Lung (tissue), 12 donors: ENCODE results near the gene EIF3D. TPM values are rescaled to one million over a fixed set of nuclear protein-coding genes. Genes with fewer than 3 reads are reported as not detected.

Experiments
- ATAC-seq: fragments of 200-7000 bp; cut with Tn5 transposase; one replicate; pipeline ENCODE4 v1.9.1; 2020; ENCODE audit warnings: moderate number of reproducible peaks; ENCODE audit not compliant: insufficient read depth, low FRiP score
- DNase-seq, 3 donors: peaks; one replicate each; pipeline ENCODE4 v3.0.0-alpha.2; 2013 to 2017
- H3K27ac ChIP-seq, 2 donors: one replicate each; pipeline ENCODE4 v1.5.1; 2013; ENCODE audit warnings: mild to moderate bottlenecking in 2 of 2, moderate library complexity in 2 of 2, control low read depth in 1 of 2, inconsistent platforms in 1 of 2, low read depth in 1 of 2, low read length in 1 of 2
- H3K27me3 ChIP-seq, 3 donors: one replicate each; pipeline ENCODE4 v1.5.1; 2013; ENCODE audit warnings: low read length in 2 of 3; ENCODE audit not compliant: control insufficient read depth in 3 of 3, insufficient read depth in 3 of 3
- H3K36me3 ChIP-seq, 4 donors: one replicate each; pipeline ENCODE4 v1.5.1; 2013; ENCODE audit warnings: low read length in 4 of 4, mild to moderate bottlenecking in 1 of 4, moderate library complexity in 1 of 4; ENCODE audit not compliant: control insufficient read depth in 4 of 4, insufficient read depth in 4 of 4
- H3K4me1 ChIP-seq, 5 donors: one replicate each; pipeline ENCODE4 v1.5.1; 2013; ENCODE audit warnings: low read length in 5 of 5, mild to moderate bottlenecking in 2 of 5, moderate library complexity in 1 of 5; ENCODE audit not compliant: control insufficient read depth in 5 of 5, insufficient read depth in 5 of 5
- H3K4me3 ChIP-seq: one replicate; pipeline ENCODE4 v1.5.1; 2013; ENCODE audit warnings: mild to moderate bottlenecking, control low read depth, moderate library complexity
- H3K9ac ChIP-seq, 2 donors: one replicate each; pipeline ENCODE4 v1.5.1; 2013; ENCODE audit warnings: low read length in 2 of 2, control low read depth in 1 of 2; ENCODE audit not compliant: insufficient read depth in 1 of 2
- H3K9me3 ChIP-seq, 4 donors: one replicate each; pipeline ENCODE4 v1.5.1; 2013; ENCODE audit warnings: low read length in 3 of 4, mild to moderate bottlenecking in 1 of 4, moderate library complexity in 1 of 4; ENCODE audit not compliant: control insufficient read depth in 4 of 4, insufficient read depth in 3 of 4
- WGBS, 2 donors: extraction: QIAGEN DNeasy Blood & Tissue Kit; methylation state at CpG; one replicate each; pipeline ENCODE4 v1.1.7; 2013; 5-methylcytosine and 5-hydroxymethylcytosine counted together
- polyA plus RNA-seq, 2 donors: library from polyadenylated mRNA; stranded (reverse); fragments of 200-250 nt; gene quantifications; one replicate each; pipeline ENCODE4 v1.2.1, GENCODE V29; 2013
- total RNA-seq, 2 donors: library from RNA; depleted of rRNA in 1 of 2; stranded (reverse); fragments of >200 nt in 1 of 2; gene quantifications; one replicate each; pipeline ENCODE4 v1.2.1, GENCODE V29; 2014 to 2021
- TF ChIP-seq, protein P1 (sequence below): IDR thresholded peaks from 2 replicates; pipeline ENCODE4 v1.5.1; 2012; ENCODE audit warnings: mild to moderate bottlenecking; ENCODE audit errors: control extremely low read depth, extremely low read depth
- donor health status: control.
- donor health status: control.
- donor health status: Bipolar disorder and iron deficiency.
- donor health status: healthy.
- donor health status: DM: yes; HTN: yes; CAD: no.

Gene EIF3D
- total and polyA plus RNA-seq, 4 donors = 123 to 221 (median 174) TPM

DNA sequence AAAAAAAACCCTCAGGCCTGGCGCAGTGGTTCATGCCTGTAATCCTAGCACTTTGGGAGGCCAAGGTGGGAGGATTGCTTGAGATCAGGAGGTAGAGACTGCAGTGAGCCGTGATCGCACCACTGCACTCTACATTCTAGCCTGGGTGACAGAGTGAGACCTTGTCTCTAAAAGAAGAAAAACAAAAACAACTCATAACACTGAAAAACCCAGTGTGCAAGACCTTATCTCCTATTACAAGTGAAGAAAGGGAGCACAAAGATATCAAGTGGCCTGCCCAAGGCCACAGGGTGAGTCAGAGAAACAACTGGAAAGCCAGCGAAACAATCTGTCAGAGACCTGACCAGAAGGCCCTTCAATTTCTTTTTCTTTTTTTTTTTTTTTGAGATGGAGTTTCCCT lies 50.0 kb downstream of the EIF3D start:
- Histone ChIP-seq H3K9me3 (no peaks in the 10 kb centered on the region), H3K4me1 (peaks cover 0 to 13% (median 9%) of the 10 kb centered on the region in 5 donors), H3K27ac (no peak overlapping the region), H3K4me3 (no peak overlapping the region), H3K9ac (no peak overlapping the region), H3K36me3 (peaks cover 13 to 29% (median 26%) of the 10 kb centered on the region in 4 donors), H3K27me3 (no peaks in the 10 kb centered on the region)
- ATAC-seq (no peak), DNase-seq (no peak)
- TF ChIP-seq, protein P1, sequence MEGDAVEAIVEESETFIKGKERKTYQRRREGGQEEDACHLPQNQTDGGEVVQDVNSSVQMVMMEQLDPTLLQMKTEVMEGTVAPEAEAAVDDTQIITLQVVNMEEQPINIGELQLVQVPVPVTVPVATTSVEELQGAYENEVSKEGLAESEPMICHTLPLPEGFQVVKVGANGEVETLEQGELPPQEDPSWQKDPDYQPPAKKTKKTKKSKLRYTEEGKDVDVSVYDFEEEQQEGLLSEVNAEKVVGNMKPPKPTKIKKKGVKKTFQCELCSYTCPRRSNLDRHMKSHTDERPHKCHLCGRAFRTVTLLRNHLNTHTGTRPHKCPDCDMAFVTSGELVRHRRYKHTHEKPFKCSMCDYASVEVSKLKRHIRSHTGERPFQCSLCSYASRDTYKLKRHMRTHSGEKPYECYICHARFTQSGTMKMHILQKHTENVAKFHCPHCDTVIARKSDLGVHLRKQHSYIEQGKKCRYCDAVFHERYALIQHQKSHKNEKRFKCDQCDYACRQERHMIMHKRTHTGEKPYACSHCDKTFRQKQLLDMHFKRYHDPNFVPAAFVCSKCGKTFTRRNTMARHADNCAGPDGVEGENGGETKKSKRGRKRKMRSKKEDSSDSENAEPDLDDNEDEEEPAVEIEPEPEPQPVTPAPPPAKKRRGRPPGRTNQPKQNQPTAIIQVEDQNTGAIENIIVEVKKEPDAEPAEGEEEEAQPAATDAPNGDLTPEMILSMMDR = no peak
- 95 to 96% methylated on average over 4 of the region's 4 CpGs for WGBS, 2 donors

DNA sequence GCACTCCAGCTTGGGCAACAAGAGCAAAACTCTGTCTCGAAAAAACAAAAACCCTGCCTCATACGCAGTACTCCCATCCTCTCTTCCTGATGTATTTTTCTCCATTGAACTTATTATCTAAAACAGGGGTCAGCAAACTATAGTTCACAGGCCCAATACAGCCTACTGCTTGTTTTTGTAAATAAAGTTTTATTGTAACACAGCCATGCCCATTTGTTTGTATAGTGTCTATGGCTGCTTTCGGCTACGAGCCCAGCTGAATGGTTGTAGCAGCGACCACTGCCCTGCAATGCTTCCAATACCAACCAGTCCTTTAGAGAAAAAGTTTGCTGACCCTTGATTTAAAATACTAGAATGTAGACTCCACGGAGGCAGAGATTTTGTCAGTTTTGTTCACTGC lies 53.6 kb downstream of the EIF3D start:
- no peak overlapping the region for H3K4me3 ChIP-seq
- TF ChIP-seq, protein P1 = no peak
- no peak for ATAC-seq
- no peak for DNase-seq
- no peak overlapping the region for H3K9ac ChIP-seq
- no peak overlapping the region for H3K27ac ChIP-seq
- no peaks in the 10 kb centered on the region for H3K27me3 ChIP-seq
- H3K4me1 ChIP-seq = peaks cover 0 to 4% (median 1%) of the 10 kb centered on the region in 5 donors
- H3K36me3 ChIP-seq = peaks cover 13 to 37% (median 34%) of the 10 kb centered on the region in 4 donors
- H3K9me3 ChIP-seq = no peaks in the 10 kb centered on the region
- WGBS, 2 donors = 96 to 97% methylated on average over 6 of the region's 6 CpGs

DNA sequence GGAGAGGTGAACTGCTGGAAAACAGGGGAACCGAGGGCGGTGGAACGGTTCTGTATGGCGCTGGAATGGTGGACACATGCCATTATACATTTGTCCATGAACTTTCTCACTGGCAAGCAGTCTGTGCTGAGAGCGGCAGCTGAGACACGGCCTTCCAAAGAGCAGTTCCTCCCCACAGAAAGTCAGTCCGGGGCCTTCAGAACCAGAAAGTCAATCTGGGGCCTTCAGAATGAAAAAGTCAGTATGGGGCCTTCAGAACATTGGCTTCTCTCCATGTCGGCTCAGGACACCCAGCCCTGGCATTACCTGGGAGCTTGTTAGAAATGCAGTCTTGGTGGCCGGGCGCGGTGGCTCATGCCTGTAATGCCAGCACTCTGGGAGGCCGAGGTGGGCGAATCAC lies 56.3 kb downstream of the EIF3D start:
- 83 to 93% methylated on average over 13 of the region's 13 CpGs for WGBS, 2 donors
- no peak for ATAC-seq
- Histone ChIP-seq H3K9ac (no peak overlapping the region), H3K27ac (no peak overlapping the region), H3K36me3 (peaks cover 12 to 33% (median 31%) of the 10 kb centered on the region in 4 donors), H3K4me1 (peaks cover 0 to 7% (median 3%) of the 10 kb centered on the region in 5 donors), H3K4me3 (no peak overlapping the region), H3K27me3 (no peaks in the 10 kb centered on the region), H3K9me3 (no peaks in the 10 kb centered on the region)
- TF ChIP-seq, protein P1 = no peak
- no peak for DNase-seq

DNA sequence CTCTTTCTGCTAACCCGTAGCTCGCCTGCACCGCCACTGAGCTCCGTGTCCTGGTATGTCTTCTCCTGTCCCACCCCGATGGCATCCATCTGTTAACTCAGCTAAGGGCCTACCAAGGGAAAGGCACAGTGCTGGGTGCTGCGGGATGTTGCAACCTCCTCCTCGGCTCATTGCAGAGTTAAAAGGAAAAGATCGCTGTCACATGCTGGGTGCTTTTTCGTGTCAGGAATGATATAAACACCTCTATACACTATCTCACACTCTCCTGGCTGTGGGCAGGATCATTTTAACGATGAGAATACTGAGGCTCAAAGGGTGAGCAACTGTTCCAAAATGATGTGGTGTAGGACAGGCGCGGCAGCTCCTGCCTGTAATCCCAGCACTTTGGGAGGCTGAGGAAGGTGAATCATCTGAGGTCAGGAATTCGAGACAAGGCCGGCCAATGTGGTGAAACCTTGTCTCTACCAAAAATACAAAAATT lies 57.6 kb downstream of the EIF3D start:
- H3K4me3 ChIP-seq = no peak overlapping the region
- H3K27me3 ChIP-seq = no peaks in the 10 kb centered on the region
- peaks cover 8 to 39% (median 25%) of the 10 kb centered on the region in 4 donors for H3K36me3 ChIP-seq
- no peak for ATAC-seq
- no peaks in the 10 kb centered on the region for H3K9me3 ChIP-seq
- H3K4me1 ChIP-seq = peaks cover 0 to 11% (median 5%) of the 10 kb centered on the region in 5 donors
- no peak for DNase-seq
- TF ChIP-seq, protein P1 = no peak
- H3K9ac ChIP-seq = no peak overlapping the region
- H3K27ac ChIP-seq = peak overlapping the region in 1 of 2 donors; percentile 29
- WGBS, 2 donors = 84 to 91% methylated on average over 14 of the region's 14 CpGs
